Neural cell (in vitro differentiated cells): Measurements from ENCODE around the gene MAGI2. TPM values are rescaled to one million over a fixed set of nuclear protein-coding genes. Genes with fewer than 3 reads are reported as not detected.

ENCODE experiments used
- H2AFZ ChIP-seq: fragments of 200-600, 300-800 bp; sonication (generic), shearing (Covaris generic); 2 replicates; pipeline ENCODE4 v1.6.0; 2014; ENCODE audit warnings: low read depth, mild to moderate bottlenecking, antibody characterized with exemption, low read length, moderate library complexity
- H3F3A ChIP-seq: fragments of 200-600 bp; shearing (Covaris generic); 2 replicates; pipeline ENCODE4 v1.6.1; 2016; ENCODE audit warnings: mild to moderate bottlenecking, moderate library complexity, mixed read lengths, antibody characterized with exemption, low read length; ENCODE audit not compliant: insufficient read depth, poor library complexity, severe bottlenecking
- H3K27ac ChIP-seq: fragments of 200-600, 300-800 bp; sonication (generic), shearing (Covaris generic); 2 replicates; pipeline ENCODE4 v1.5.1; 2014; ENCODE audit warnings: mild to moderate bottlenecking, low read length, moderate library complexity
- H3K27me3 ChIP-seq: fragments of 300-800, 200-600 bp; sonication (generic), shearing (Covaris generic); 2 replicates; pipeline ENCODE4 v1.6.0; 2014; ENCODE audit warnings: mild to moderate bottlenecking, low read depth, low read length, moderate library complexity; ENCODE audit not compliant: insufficient read depth
- H3K36me3 ChIP-seq: fragments of 300-800, 200-600 bp; sonication (generic), shearing (Covaris generic); 2 replicates; pipeline ENCODE4 v1.5.1; 2014; ENCODE audit warnings: mild to moderate bottlenecking, antibody characterized with exemption, low read length, moderate library complexity; ENCODE audit not compliant: insufficient read depth
- H3K4me2 ChIP-seq: fragments of 300-800, 200-600 bp; sonication (generic), shearing (Covaris generic); 2 replicates; pipeline ENCODE4 v1.6.0; 2014; ENCODE audit warnings: mild to moderate bottlenecking, low read length
- H3K4me3 ChIP-seq: fragments of 300-800, 200-600 bp; sonication (generic), shearing (Covaris generic); 2 replicates; pipeline ENCODE4 v1.5.1; 2014; ENCODE audit warnings: mild to moderate bottlenecking, low read length, moderate library complexity
- H3K79me2 ChIP-seq: fragments of 200-600 bp; shearing (Covaris generic); replicated peaks from 2 replicates; pipeline ENCODE4 v1.6.0; 2014; ENCODE audit warnings: mild to moderate bottlenecking, low read length, moderate library complexity; ENCODE audit not compliant: insufficient read depth
- H3K9ac ChIP-seq: fragments of 300-800, 200-600 bp; sonication (generic), shearing (Covaris generic); 2 replicates; pipeline ENCODE4 v1.6.1; 2016; ENCODE audit warnings: mild to moderate bottlenecking, low read length, mixed read lengths
- H3K9me2 ChIP-seq: fragments of 200-600 bp; shearing (Covaris generic); 2 replicates; pipeline ENCODE4 v1.6.1; 2016; ENCODE audit warnings: mild to moderate bottlenecking, low read length, mixed read lengths; ENCODE audit not compliant: insufficient read depth
- H3K9me3 ChIP-seq: fragments of 200-600, 300-800 bp; sonication (generic), shearing (Covaris generic); 2 replicates; pipeline ENCODE4 v1.6.1; 2016; ENCODE audit warnings: mild to moderate bottlenecking, mixed run types, low read length, moderate library complexity, mixed read lengths
- H4K20me1 ChIP-seq: fragments of 200-600 bp; shearing (Covaris generic); 2 replicates; pipeline ENCODE4 v1.6.1; 2016; ENCODE audit warnings: mild to moderate bottlenecking, mixed run types; ENCODE audit not compliant: insufficient read depth
- EP300 ChIP-seq: fragments of 450-650 bp; conservative IDR thresholded peaks from 2 replicates; pipeline ENCODE4 v1.6.1; 2014; ENCODE audit warnings: antibody characterized with exemption, mild to moderate bottlenecking, moderate library complexity; ENCODE audit not compliant: poor library complexity, severe bottlenecking
- EZH2 ChIP-seq: fragments of 200-600, 300-800 bp; shearing (Covaris generic), sonication (generic); IDR thresholded peaks from 2 replicates; pipeline ENCODE4 v1.6.1; 2014; ENCODE audit warnings: antibody characterized with exemption, low read length, borderline replicate concordance, mild to moderate bottlenecking; ENCODE audit not compliant: insufficient read depth, poor library complexity, severe bottlenecking
- MXI1 ChIP-seq: fragments of 450-650 bp; conservative IDR thresholded peaks from 2 replicates; pipeline ENCODE4 v1.6.1; 2014; ENCODE audit warnings: antibody characterized with exemption, mild to moderate bottlenecking; ENCODE audit not compliant: poor library complexity, severe bottlenecking
- POLR2AphosphoS5 ChIP-seq: IDR thresholded peaks from 2 replicates; pipeline ENCODE4 v1.6.1; 2012
- RAD21 ChIP-seq: fragments of 450-650 bp; conservative IDR thresholded peaks from 2 replicates; pipeline ENCODE4 v1.6.1; 2014; ENCODE audit warnings: antibody characterized with exemption, mild to moderate bottlenecking, moderate library complexity
- SMC3 ChIP-seq: fragments of 450-650 bp; conservative IDR thresholded peaks from 2 replicates; pipeline ENCODE4 v1.6.1; 2014; ENCODE audit warnings: antibody characterized with exemption, mild to moderate bottlenecking, moderate library complexity; ENCODE audit not compliant: poor library complexity
- TAF1 ChIP-seq: IDR thresholded peaks from 2 replicates; pipeline ENCODE4 v1.6.1; 2012; ENCODE audit warnings: low read depth
- polyA plus RNA-seq: library from polyadenylated mRNA; depleted of rRNA; stranded (reverse); fragments of >200 nt; gene quantifications from 2 replicates; pipeline ENCODE4 v1.2.3, GENCODE V29; 2014
- TF ChIP-seq, protein P1 (sequence below): fragments of 450-650 bp; IDR thresholded peaks from 2 replicates; pipeline ENCODE4 v1.5.1; 2014; ENCODE audit warnings: antibody characterized with exemption, mild to moderate bottlenecking, moderate library complexity; ENCODE audit not compliant: poor library complexity, severe bottlenecking
- TF ChIP-seq, protein P2 (sequence below): IDR thresholded peaks from 2 replicates; pipeline ENCODE4 v1.6.1; 2012; ENCODE audit warnings: borderline replicate concordance

Gene MAGI2
- polyA plus RNA-seq, 1 donor from 2014 or later: 19.3 TPM

DNA sequence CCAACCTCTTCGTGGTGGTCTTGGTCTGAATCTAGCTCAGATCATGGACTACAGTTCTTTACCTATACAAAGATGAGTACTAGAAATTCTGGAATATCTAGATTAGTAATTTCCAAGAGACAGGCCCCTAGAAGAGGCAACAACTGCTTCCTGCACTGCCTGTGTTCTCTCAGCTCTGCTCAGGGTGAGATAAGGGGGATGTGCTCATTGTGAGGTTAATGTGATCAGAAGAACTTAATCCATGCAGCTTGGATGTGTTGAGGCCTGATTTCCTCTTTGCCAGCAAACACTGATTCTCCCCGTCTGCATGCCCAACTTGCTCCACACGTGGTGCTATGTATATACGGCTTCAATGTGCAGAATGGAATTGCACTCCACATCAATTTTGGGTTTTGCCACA lies 1386.9 kb downstream of the MAGI2 start:
- Histone ChIP-seq H3K79me2 (no peaks in the 10 kb centered on the region), H3K27me3 (no peaks in the 10 kb centered on the region)

DNA sequence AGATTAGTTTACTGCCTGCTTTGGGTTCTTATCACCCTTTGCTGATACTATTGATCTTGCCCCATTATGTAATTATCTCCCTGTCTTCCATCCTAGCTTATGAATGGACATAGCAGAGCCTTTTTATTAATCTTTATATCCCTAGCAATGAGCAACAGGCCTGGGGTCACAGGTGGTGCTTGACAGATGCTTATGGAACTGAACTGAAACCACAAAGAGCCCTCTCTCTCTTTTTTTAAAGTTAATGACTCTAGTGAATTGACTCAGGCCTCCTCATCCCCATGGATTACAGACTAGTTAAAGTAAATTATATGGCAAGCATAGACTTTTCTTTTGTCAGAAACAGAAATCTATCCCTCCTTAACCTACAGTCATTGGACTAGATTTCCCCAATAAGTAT lies 1389.7 kb downstream of the MAGI2 start:
- no peaks in the 10 kb centered on the region for H3K27me3 ChIP-seq
- H3K27ac ChIP-seq: no peak overlapping the region
- H3K9me2 ChIP-seq: no peaks in the 10 kb centered on the region
- H3K4me3 ChIP-seq: no peak overlapping the region
- H3K36me3 ChIP-seq: no peaks in the 10 kb centered on the region
- H3K79me2 ChIP-seq: no peaks in the 10 kb centered on the region
- H3K9ac ChIP-seq: no peak overlapping the region
- H2AFZ ChIP-seq: no peak overlapping the region
- TF ChIP-seq TAF1 (no peak), EP300 (no peak), POLR2AphosphoS5 (no peak), EZH2 (no peak), MXI1 (no peak), RAD21 (no peak), SMC3 (no peak)
- TF ChIP-seq, protein P1, sequence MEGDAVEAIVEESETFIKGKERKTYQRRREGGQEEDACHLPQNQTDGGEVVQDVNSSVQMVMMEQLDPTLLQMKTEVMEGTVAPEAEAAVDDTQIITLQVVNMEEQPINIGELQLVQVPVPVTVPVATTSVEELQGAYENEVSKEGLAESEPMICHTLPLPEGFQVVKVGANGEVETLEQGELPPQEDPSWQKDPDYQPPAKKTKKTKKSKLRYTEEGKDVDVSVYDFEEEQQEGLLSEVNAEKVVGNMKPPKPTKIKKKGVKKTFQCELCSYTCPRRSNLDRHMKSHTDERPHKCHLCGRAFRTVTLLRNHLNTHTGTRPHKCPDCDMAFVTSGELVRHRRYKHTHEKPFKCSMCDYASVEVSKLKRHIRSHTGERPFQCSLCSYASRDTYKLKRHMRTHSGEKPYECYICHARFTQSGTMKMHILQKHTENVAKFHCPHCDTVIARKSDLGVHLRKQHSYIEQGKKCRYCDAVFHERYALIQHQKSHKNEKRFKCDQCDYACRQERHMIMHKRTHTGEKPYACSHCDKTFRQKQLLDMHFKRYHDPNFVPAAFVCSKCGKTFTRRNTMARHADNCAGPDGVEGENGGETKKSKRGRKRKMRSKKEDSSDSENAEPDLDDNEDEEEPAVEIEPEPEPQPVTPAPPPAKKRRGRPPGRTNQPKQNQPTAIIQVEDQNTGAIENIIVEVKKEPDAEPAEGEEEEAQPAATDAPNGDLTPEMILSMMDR: no peak
- TF ChIP-seq, protein P2, sequence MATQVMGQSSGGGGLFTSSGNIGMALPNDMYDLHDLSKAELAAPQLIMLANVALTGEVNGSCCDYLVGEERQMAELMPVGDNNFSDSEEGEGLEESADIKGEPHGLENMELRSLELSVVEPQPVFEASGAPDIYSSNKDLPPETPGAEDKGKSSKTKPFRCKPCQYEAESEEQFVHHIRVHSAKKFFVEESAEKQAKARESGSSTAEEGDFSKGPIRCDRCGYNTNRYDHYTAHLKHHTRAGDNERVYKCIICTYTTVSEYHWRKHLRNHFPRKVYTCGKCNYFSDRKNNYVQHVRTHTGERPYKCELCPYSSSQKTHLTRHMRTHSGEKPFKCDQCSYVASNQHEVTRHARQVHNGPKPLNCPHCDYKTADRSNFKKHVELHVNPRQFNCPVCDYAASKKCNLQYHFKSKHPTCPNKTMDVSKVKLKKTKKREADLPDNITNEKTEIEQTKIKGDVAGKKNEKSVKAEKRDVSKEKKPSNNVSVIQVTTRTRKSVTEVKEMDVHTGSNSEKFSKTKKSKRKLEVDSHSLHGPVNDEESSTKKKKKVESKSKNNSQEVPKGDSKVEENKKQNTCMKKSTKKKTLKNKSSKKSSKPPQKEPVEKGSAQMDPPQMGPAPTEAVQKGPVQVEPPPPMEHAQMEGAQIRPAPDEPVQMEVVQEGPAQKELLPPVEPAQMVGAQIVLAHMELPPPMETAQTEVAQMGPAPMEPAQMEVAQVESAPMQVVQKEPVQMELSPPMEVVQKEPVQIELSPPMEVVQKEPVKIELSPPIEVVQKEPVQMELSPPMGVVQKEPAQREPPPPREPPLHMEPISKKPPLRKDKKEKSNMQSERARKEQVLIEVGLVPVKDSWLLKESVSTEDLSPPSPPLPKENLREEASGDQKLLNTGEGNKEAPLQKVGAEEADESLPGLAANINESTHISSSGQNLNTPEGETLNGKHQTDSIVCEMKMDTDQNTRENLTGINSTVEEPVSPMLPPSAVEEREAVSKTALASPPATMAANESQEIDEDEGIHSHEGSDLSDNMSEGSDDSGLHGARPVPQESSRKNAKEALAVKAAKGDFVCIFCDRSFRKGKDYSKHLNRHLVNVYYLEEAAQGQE: no peak
- no peak overlapping the region for H3K4me2 ChIP-seq
- no peaks in the 10 kb centered on the region for H3K9me3 ChIP-seq
- no peaks in the 10 kb centered on the region for H3F3A ChIP-seq
- H4K20me1 ChIP-seq: no peaks in the 10 kb centered on the region

More for the DNA sequence above, 1386.9 kb downstream of the MAGI2 start:
- no peak overlapping the region for H3K9ac ChIP-seq
- H3K4me3 ChIP-seq: no peak overlapping the region
- H3K4me2 ChIP-seq: no peak overlapping the region
- no peak overlapping the region for H2AFZ ChIP-seq
- H3K27ac ChIP-seq: no peak overlapping the region
- H3K36me3 ChIP-seq: no peaks in the 10 kb centered on the region
- H4K20me1 ChIP-seq: no peaks in the 10 kb centered on the region
- H3K9me3 ChIP-seq: no peaks in the 10 kb centered on the region
- H3F3A ChIP-seq: no peaks in the 10 kb centered on the region
- H3K9me2 ChIP-seq: no peaks in the 10 kb centered on the region
- TF ChIP-seq, protein P1: no peak
- no peak for TF ChIP-seq RAD21
- TF ChIP-seq SMC3: no peak
- TF ChIP-seq, protein P2: no peak
- no peak for TF ChIP-seq POLR2AphosphoS5
- TF ChIP-seq EZH2: no peak
